SU-DHL-6 (cell line): ENCODE results near the gene PDE1A.

Experiments
- CTCF ChIP-seq: fragments of 200-600 bp; sonication (generic); IDR thresholded peaks from one replicate; pipeline ENCODE4 v1.5.1; 2017; ENCODE audit warnings: antibody characterized with exemption, mild to moderate bottlenecking, low read length, moderate library complexity; ENCODE audit not compliant: insufficient read depth, poor library complexity, severe bottlenecking
- EZH2phosphoT487 ChIP-seq: fragments of 200-600 bp; sonication (generic), shearing (Covaris generic); conservative IDR thresholded peaks from 2 replicates; pipeline ENCODE4 v1.6.1; 2018; ENCODE audit warnings: mild to moderate bottlenecking, antibody characterized with exemption, low read length, moderate library complexity, mixed read lengths

GRCh38 chr2:182367401-182367800 lies 59.4 kb downstream of the PDE1A start:
- no peak for TF ChIP-seq CTCF
- no peak for TF ChIP-seq EZH2phosphoT487
